ENCODE results near the gene FTH1.
"Not testable (repeated sequence)": the region's sequence is repeated elsewhere in the genome, so short reads cannot be mapped to it uniquely, and the experiment has no call there.

FTH1 gene

GRCh38 chr11:61954106-61954850, 13.2 kb downstream of the FTH1 start:
- CTCF ChIA-PET: interaction anchor here (0.5 to 14.9 kb wide), 10 partner anchors 9 to 158 kb away, joined by 3 to 380 read pairs (median 3); no protein-coding TSS in a partner anchor
- Histone ChIP-seq H3K27ac (ENCODE audit: insufficient read depth in 1 of 2, low read depth in 1 of 2, low read length in 2 of 2, poor library complexity in 1 of 2, severe bottlenecking in 2 of 2) (no peak overlapping the region), H3K4me1 (ENCODE audit: control extremely low read depth in 1 of 4, control insufficient read depth in 4 of 4, insufficient read depth in 4 of 4, low read length in 3 of 4) (peaks cover 0 to 23% (median 18%) of the 10 kb centered on the region in 4 experiments), H3K9me3 (ENCODE audit: control extremely low read depth in 1 of 5, control insufficient read depth in 4 of 5, insufficient read depth in 2 of 5, low read depth in 1 of 5, low read length in 4 of 5) (no peaks in the 10 kb centered on the region), H3K27me3 (replicated peaks in 2 of 5; ENCODE audit: control insufficient read depth in 4 of 5, insufficient read depth in 5 of 5, low read length in 4 of 5) (peaks cover 0 to 5% (median 0%) of the 10 kb centered on the region in 5 experiments), H3K4me3 (ENCODE audit: control insufficient read depth in 1 of 7, extremely low read depth in 1 of 7, insufficient read depth in 4 of 7, low read depth in 2 of 7, low read length in 6 of 7) (peak overlapping the region in 1 of 7 experiments; percentile 6), H3K36me3 (ENCODE audit: control insufficient read depth in 4 of 4, insufficient read depth in 4 of 4, low read length in 3 of 4) (peaks cover 0 to 3% (median 0%) of the 10 kb centered on the region in 4 experiments)
- 100% methylated on average over 8 of the region's 9 CpGs for WGBS (ENCODE audit: insufficient coverage)
- POLR2A ChIA-PET: interaction anchor here (1.1 to 2.1 kb wide), 3 partner anchors 9 to 71 kb away, joined by 5 to 12 read pairs (median 9); partner anchors contain the start of gene FTH1
- DNase-seq: peak in 2 of 3 donors; percentile 62 to 67

- H3K36me3 ChIP-seq (ENCODE audit: control insufficient read depth in 4 of 4, insufficient read depth in 4 of 4, low read length in 3 of 4); H3K27me3 ChIP-seq (replicated peaks in 2 of 5; ENCODE audit: control insufficient read depth in 4 of 5, insufficient read depth in 5 of 5, low read length in 4 of 5); H3K27ac ChIP-seq (ENCODE audit: insufficient read depth in 1 of 2, low read depth in 1 of 2, low read length in 2 of 2, poor library complexity in 1 of 2, severe bottlenecking in 2 of 2); H3K4me3 ChIP-seq (ENCODE audit: control insufficient read depth in 1 of 7, extremely low read depth in 1 of 7, insufficient read depth in 4 of 7, low read depth in 2 of 7, low read length in 6 of 7); H3K9me3 ChIP-seq (ENCODE audit: control extremely low read depth in 1 of 5, control insufficient read depth in 4 of 5, insufficient read depth in 2 of 5, low read depth in 1 of 5, low read length in 4 of 5); POLR2A ChIA-PET: not testable (repeated sequence)
- CTCF ChIA-PET: interaction anchor here (9.4 to 14.9 kb wide), 2 partner anchors 51 to 130 kb away, joined by 115 to 380 read pairs; no protein-coding TSS in a partner anchor
- peak in 1 of 3 donors; percentile 54 for DNase-seq
- WGBS (ENCODE audit: insufficient coverage): 100% methylated on average over 3 of the region's 5 CpGs
- peaks cover 0 to 20% (median 18%) of the 10 kb centered on the region in 4 experiments for H3K4me1 ChIP-seq (ENCODE audit: control extremely low read depth in 1 of 4, control insufficient read depth in 4 of 4, insufficient read depth in 4 of 4, low read length in 3 of 4)
Observed at GRCh38 chr11:61953632-61954031, 13.8 kb downstream of the FTH1 start.

- H3K9me3 ChIP-seq (ENCODE audit: control extremely low read depth in 1 of 5, control insufficient read depth in 4 of 5, insufficient read depth in 2 of 5, low read depth in 1 of 5, low read length in 4 of 5): no peaks in the 10 kb centered on the region
- 88% methylated on average over 1 of the region's 3 CpGs for WGBS (ENCODE audit: insufficient coverage)
- H3K27me3 ChIP-seq (replicated peaks in 2 of 5; ENCODE audit: control insufficient read depth in 4 of 5, insufficient read depth in 5 of 5, low read length in 4 of 5): peaks cover 0 to 5% (median 0%) of the 10 kb centered on the region in 5 experiments
- H3K4me1 ChIP-seq (ENCODE audit: control extremely low read depth in 1 of 4, control insufficient read depth in 4 of 4, insufficient read depth in 4 of 4, low read length in 3 of 4): peaks cover 0 to 20% (median 17%) of the 10 kb centered on the region in 4 experiments
- H3K27ac ChIP-seq (ENCODE audit: insufficient read depth in 1 of 2, low read depth in 1 of 2, low read length in 2 of 2, poor library complexity in 1 of 2, severe bottlenecking in 2 of 2): no peak overlapping the region
- H3K4me3 ChIP-seq (ENCODE audit: control insufficient read depth in 1 of 7, extremely low read depth in 1 of 7, insufficient read depth in 4 of 7, low read depth in 2 of 7, low read length in 6 of 7): no peak overlapping the region
- CTCF ChIA-PET: interaction anchor here (9.4 to 14.9 kb wide), 2 partner anchors 50 to 130 kb away, joined by 115 to 380 read pairs; no protein-coding TSS in a partner anchor
- no peaks in the 10 kb centered on the region for H3K36me3 ChIP-seq (ENCODE audit: control insufficient read depth in 4 of 4, insufficient read depth in 4 of 4, low read length in 3 of 4)
- POLR2A ChIA-PET: no interaction called here
- DNase-seq: no peak
Observed at GRCh38 chr11:61952882-61953281, 14.6 kb downstream of the FTH1 start.

- Histone ChIP-seq H3K9me3 (ENCODE audit: control extremely low read depth in 1 of 5, control insufficient read depth in 4 of 5, insufficient read depth in 2 of 5, low read depth in 1 of 5, low read length in 4 of 5) (no peaks in the 10 kb centered on the region), H3K4me1 (ENCODE audit: control extremely low read depth in 1 of 4, control insufficient read depth in 4 of 4, insufficient read depth in 4 of 4, low read length in 3 of 4) (peaks cover 0 to 23% (median 16%) of the 10 kb centered on the region in 4 experiments), H3K27ac (ENCODE audit: insufficient read depth in 1 of 2, low read depth in 1 of 2, low read length in 2 of 2, poor library complexity in 1 of 2, severe bottlenecking in 2 of 2) (no peak overlapping the region), H3K27me3 (replicated peaks in 2 of 5; ENCODE audit: control insufficient read depth in 4 of 5, insufficient read depth in 5 of 5, low read length in 4 of 5) (peaks cover 0 to 5% (median 0%) of the 10 kb centered on the region in 5 experiments), H3K36me3 (ENCODE audit: control insufficient read depth in 4 of 4, insufficient read depth in 4 of 4, low read length in 3 of 4) (no peaks in the 10 kb centered on the region), H3K4me3 (ENCODE audit: control insufficient read depth in 1 of 7, extremely low read depth in 1 of 7, insufficient read depth in 4 of 7, low read depth in 2 of 7, low read length in 6 of 7) (no peak overlapping the region)
- WGBS (ENCODE audit: insufficient coverage): 90% methylated on average over 9 of the region's 11 CpGs
- POLR2A ChIA-PET: interaction anchor here (1.7 kb wide), 1 partner anchor 11 kb away, joined by 4 read pairs; no protein-coding TSS in a partner anchor
- CTCF ChIA-PET: interaction anchor here (0.8 to 14.9 kb wide), 7 partner anchors 21 to 156 kb away, joined by 3 to 380 read pairs (median 4); no protein-coding TSS in a partner anchor
- DNase-seq: no peak
Observed at GRCh38 chr11:61951484-61952135, 15.8 kb downstream of the FTH1 start.

GRCh38 chr11:61950035-61950547, 17.3 kb downstream of the FTH1 start, which contains the start of gene BEST1:
Gene BEST1 (plus strand): TSS chr11:61950351. CDS start chr11:61951807, 1,456 bp downstream.
- CTCF ChIA-PET: interaction anchor here (0.8 to 14.9 kb wide), 11 partner anchors 9 to 158 kb away, joined by 3 to 380 read pairs (median 4); no protein-coding TSS in a partner anchor
- H3K36me3 ChIP-seq (ENCODE audit: control insufficient read depth in 4 of 4, insufficient read depth in 4 of 4, low read length in 3 of 4): no peaks in the 10 kb centered on the region
- H3K9me3 ChIP-seq (ENCODE audit: control extremely low read depth in 1 of 5, control insufficient read depth in 4 of 5, insufficient read depth in 2 of 5, low read depth in 1 of 5, low read length in 4 of 5): no peaks in the 10 kb centered on the region
- H3K4me1 ChIP-seq (ENCODE audit: control extremely low read depth in 1 of 4, control insufficient read depth in 4 of 4, insufficient read depth in 4 of 4, low read length in 3 of 4): peaks cover 0 to 15% (median 9%) of the 10 kb centered on the region in 4 experiments
- DNase-seq: no peak
- WGBS (ENCODE audit: insufficient coverage): 96% methylated on average over 7 of the region's 8 CpGs
- no peak within 1 kb of the TSS for H3K4me3 ChIP-seq (ENCODE audit: control insufficient read depth in 1 of 7, extremely low read depth in 1 of 7, insufficient read depth in 4 of 7, low read depth in 2 of 7, low read length in 6 of 7)
- POLR2A ChIA-PET: interaction anchor here (1.5 kb wide), 1 partner anchor 132 kb away, joined by 3 read pairs; no protein-coding TSS in a partner anchor
- peak within 1 kb of the TSS in 1 of 2 experiments; percentile 65 for H3K27ac ChIP-seq (ENCODE audit: insufficient read depth in 1 of 2, low read depth in 1 of 2, low read length in 2 of 2, poor library complexity in 1 of 2, severe bottlenecking in 2 of 2)
- no peaks in the 10 kb centered on the region for H3K27me3 ChIP-seq (replicated peaks in 2 of 5; ENCODE audit: control insufficient read depth in 4 of 5, insufficient read depth in 5 of 5, low read length in 4 of 5)

GRCh38 chr11:61949169-61950034, 18.0 kb downstream of the FTH1 start:
- CTCF ChIA-PET: interaction anchor here (0.8 to 14.9 kb wide), 13 partner anchors 10 to 158 kb away, joined by 3 to 380 read pairs (median 7); no protein-coding TSS in a partner anchor
- WGBS (ENCODE audit: insufficient coverage): 80% methylated on average over 8 of the region's 9 CpGs

More at GRCh38 chr11:61949169-61950034, 18.0 kb downstream of the FTH1 start:
- Histone ChIP-seq H3K9me3 (ENCODE audit: control extremely low read depth in 1 of 5, control insufficient read depth in 4 of 5, insufficient read depth in 2 of 5, low read depth in 1 of 5, low read length in 4 of 5) (no peaks in the 10 kb centered on the region), H3K4me3 (ENCODE audit: control insufficient read depth in 1 of 7, extremely low read depth in 1 of 7, insufficient read depth in 4 of 7, low read depth in 2 of 7, low read length in 6 of 7) (no peak overlapping the region), H3K27ac (ENCODE audit: insufficient read depth in 1 of 2, low read depth in 1 of 2, low read length in 2 of 2, poor library complexity in 1 of 2, severe bottlenecking in 2 of 2) (peak overlapping the region in 1 of 2 experiments; percentile 65), H3K4me1 (ENCODE audit: control extremely low read depth in 1 of 4, control insufficient read depth in 4 of 4, insufficient read depth in 4 of 4, low read length in 3 of 4) (peaks cover 0 to 9% (median 2%) of the 10 kb centered on the region in 4 experiments), H3K27me3 (replicated peaks in 2 of 5; ENCODE audit: control insufficient read depth in 4 of 5, insufficient read depth in 5 of 5, low read length in 4 of 5) (no peaks in the 10 kb centered on the region), H3K36me3 (ENCODE audit: control insufficient read depth in 4 of 4, insufficient read depth in 4 of 4, low read length in 3 of 4) (no peaks in the 10 kb centered on the region)
- peak in 2 of 3 donors; percentile 62 to 67 for DNase-seq
- POLR2A ChIA-PET: interaction anchor here (0.7 to 1.5 kb wide), 2 partner anchors 51 to 133 kb away, joined by 3 to 4 read pairs; no protein-coding TSS in a partner anchor

Measured in common myeloid progenitor, CD34-positive (primary cell).